ENCODE data around the gene USP21.

Gene USP21

GRCh38 chr1:161199506-161200139, 40.3 kb downstream of the USP21 start:
- Histone ChIP-seq H3K27me3 (peaks cover 0 to 24% of the 10 kb centered on the region in 2 donors), H3K4me1 (peaks cover 7 to 60% (median 47%) of the 10 kb centered on the region in 4 donors), H3K36me3 (peaks cover 0 to 3% (median 0%) of the 10 kb centered on the region in 3 donors), H3K27ac (peak overlapping the region; percentile 87 to 93), H3K9me3 (no peaks in the 10 kb centered on the region), H3K4me3 (no peak overlapping the region)
- intact Hi-C loops (cut with DNase I; ENCODE audit: low total_unique reads), result no loop called here
- DNase-seq, result no peak
- no peak for TF ChIP-seq CTCF (IDR thresholded peaks at IDR 0.05)

- peaks cover 7 to 69% (median 52%) of the 10 kb centered on the region in 4 donors for H3K4me1 ChIP-seq
- H3K4me3 ChIP-seq, result no peak overlapping the region
- no peaks in the 10 kb centered on the region for H3K9me3 ChIP-seq
- peak overlapping the region; percentile 87 to 93 for H3K27ac ChIP-seq
- H3K27me3 ChIP-seq, result peaks cover 0 to 22% of the 10 kb centered on the region in 2 donors
- H3K36me3 ChIP-seq, result peaks cover 0 to 12% (median 0%) of the 10 kb centered on the region in 3 donors
- no peak for DNase-seq
- TF ChIP-seq CTCF (IDR thresholded peaks at IDR 0.05), result no peak
- intact Hi-C loops (cut with DNase I; ENCODE audit: low total_unique reads), result no loop called here
These were observed 41.2 kb downstream of the USP21 start for GRCh38 chr1:161200421-161200991.

GRCh38 chr1:161200992-161201835, 41.9 kb downstream of the USP21 start:
- Histone ChIP-seq H3K4me3 (peak overlapping the region; percentile 79 to 88), H3K9me3 (no peaks in the 10 kb centered on the region), H3K36me3 (peaks cover 2 to 18% (median 4%) of the 10 kb centered on the region in 3 donors), H3K27ac (peak overlapping the region; percentile 87 to 93), H3K27me3 (peaks cover 0 to 17% of the 10 kb centered on the region in 2 donors), H3K4me1 (peaks cover 7 to 73% (median 52%) of the 10 kb centered on the region in 4 donors)
- intact Hi-C loops (cut with DNase I; ENCODE audit: low total_unique reads), result no loop called here
- TF ChIP-seq CTCF (IDR thresholded peaks at IDR 0.05), result no peak
- peak; percentile 76 to 77 for DNase-seq

GRCh38 chr1:161201836-161202712, 42.8 kb downstream of the USP21 start, which contains the start of gene NDUFS2:
TSS of gene NDUFS2 (plus strand) at chr1:161202367. CDS start at chr1:161202386, 19 bp downstream.
- peak within 1 kb of the TSS; percentile 87 to 93 for H3K27ac ChIP-seq
- DNase-seq, result peak; percentile 99
- peak within 1 kb of the TSS; percentile 79 to 88 for H3K4me3 ChIP-seq
- intact Hi-C loops (cut with DNase I; ENCODE audit: low total_unique reads), result no loop called here
- H3K36me3 ChIP-seq, result peaks cover 10 to 27% (median 12%) of the 10 kb centered on the region in 3 donors
- peaks cover 0 to 9% of the 10 kb centered on the region in 2 donors for H3K27me3 ChIP-seq
- peaks cover 7 to 65% (median 52%) of the 10 kb centered on the region in 4 donors for H3K4me1 ChIP-seq
- H3K9me3 ChIP-seq, result no peaks in the 10 kb centered on the region
- TF ChIP-seq CTCF (IDR thresholded peaks at IDR 0.05), result no peak
